GM13977 (cell line): Measurements from ENCODE around the gene HELZ.

Experiments
- DNase-seq: peaks from one replicate; pipeline ENCODE4 v3.0.0; 2012; ENCODE audit warnings: low spot score
- CTCF ChIP-seq: IDR thresholded peaks from 2 replicates; pipeline ENCODE4 v1.5.1; 2012; ENCODE audit warnings: mild to moderate bottlenecking, control low read depth; ENCODE audit not compliant: insufficient read depth; ENCODE audit errors: extremely low read depth, missing control alignments
- in situ Hi-C: fragments of 300-500 bp; cut with MboI; formaldehyde crosslinking; loops from one replicate; pipeline ENCODE4 v1.12.0; 2022; ENCODE audit warnings: low sequenced_read_pairs, low pct_unique_long_range_greater_than_20kb, mixed read lengths, inconsistent platforms; ENCODE audit not compliant: unreplicated experiment

HELZ gene

GRCh38 chr17:67196422-67196821 lies 48.6 kb downstream of the HELZ start:
- no peak for TF ChIP-seq CTCF
- in situ Hi-C loops: no loop called here
- DNase-seq: no peak

- in situ Hi-C loops: no loop called here
- no peak for TF ChIP-seq CTCF
- DNase-seq: no peak
Measured at GRCh38 chr17:67194134-67194533, 50.9 kb downstream of the HELZ start.

DNA sequence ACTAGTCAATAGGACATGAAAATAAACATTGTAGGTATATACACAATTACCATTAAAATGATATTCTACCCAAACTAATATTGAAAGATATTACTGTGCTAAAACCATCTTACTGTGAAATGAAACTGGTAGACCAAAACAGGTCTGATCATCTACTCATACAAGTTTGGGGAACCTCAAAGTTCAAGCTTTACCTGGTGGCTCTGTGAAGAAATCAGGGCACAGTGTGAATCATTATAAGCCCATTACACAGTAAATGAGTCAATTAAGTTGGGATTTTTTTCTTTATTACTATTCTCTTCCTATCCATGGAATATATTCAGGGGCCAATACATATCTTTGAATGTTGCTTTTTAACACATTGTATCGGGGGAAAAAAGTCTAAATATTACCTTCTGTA lies 57.1 kb downstream of the HELZ start:
- DNase-seq: no peak
- TF ChIP-seq CTCF: no peak
- in situ Hi-C loops: no loop called here

- TF ChIP-seq CTCF: no peak
- in situ Hi-C loops: no loop called here
- DNase-seq: no peak
Measured at GRCh38 chr17:67186782-67187181, 58.2 kb downstream of the HELZ start.

- DNase-seq: no peak
- in situ Hi-C loops: no loop called here
- no peak for TF ChIP-seq CTCF
Measured at GRCh38 chr17:67183531-67183930, 61.5 kb downstream of the HELZ start.

GRCh38 chr17:67181825-67182224 lies 63.2 kb downstream of the HELZ start:
- in situ Hi-C loops: no loop called here
- no peak for TF ChIP-seq CTCF
- no peak for DNase-seq

- no peak for DNase-seq
- TF ChIP-seq CTCF: no peak
- in situ Hi-C loops: no loop called here
Measured at GRCh38 chr17:67180275-67180674, 64.7 kb downstream of the HELZ start.
